ENCODE results near the gene UBN2. TPM values are rescaled to one million over a fixed set of nuclear protein-coding genes. Genes with fewer than 3 reads are reported as not detected.

The UBN2 gene
- total RNA-seq, 4 donors from 2014 or later: 21.7 to 34.1 (median 22.5) TPM

DNA sequence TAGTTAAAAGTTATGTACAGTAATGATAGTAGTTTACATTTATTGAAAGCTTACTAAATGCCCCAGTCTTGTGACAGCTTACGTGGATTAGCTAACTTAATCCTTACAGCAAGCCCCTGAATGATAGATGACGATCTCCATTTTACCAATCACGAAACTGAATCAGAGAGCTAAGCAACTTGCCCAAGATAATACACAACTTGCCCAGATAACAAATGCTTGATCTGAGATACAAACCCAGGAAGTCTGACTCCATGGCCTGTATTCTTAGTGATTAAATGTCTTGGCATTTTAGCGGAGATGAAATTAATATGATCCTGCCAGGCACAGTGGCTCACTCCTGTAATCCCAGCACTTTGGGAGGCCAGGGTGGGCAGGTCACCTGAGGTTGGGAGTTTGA, 63.2 kb downstream of the UBN2 start:
- H3K4me3 ChIP-seq (ENCODE audit: low read depth, poor library complexity, severe bottlenecking): no peak overlapping the region
- 91% methylated on average over 4 of the region's 4 CpGs for WGBS, 2 donors
- TF ChIP-seq, protein P1, sequence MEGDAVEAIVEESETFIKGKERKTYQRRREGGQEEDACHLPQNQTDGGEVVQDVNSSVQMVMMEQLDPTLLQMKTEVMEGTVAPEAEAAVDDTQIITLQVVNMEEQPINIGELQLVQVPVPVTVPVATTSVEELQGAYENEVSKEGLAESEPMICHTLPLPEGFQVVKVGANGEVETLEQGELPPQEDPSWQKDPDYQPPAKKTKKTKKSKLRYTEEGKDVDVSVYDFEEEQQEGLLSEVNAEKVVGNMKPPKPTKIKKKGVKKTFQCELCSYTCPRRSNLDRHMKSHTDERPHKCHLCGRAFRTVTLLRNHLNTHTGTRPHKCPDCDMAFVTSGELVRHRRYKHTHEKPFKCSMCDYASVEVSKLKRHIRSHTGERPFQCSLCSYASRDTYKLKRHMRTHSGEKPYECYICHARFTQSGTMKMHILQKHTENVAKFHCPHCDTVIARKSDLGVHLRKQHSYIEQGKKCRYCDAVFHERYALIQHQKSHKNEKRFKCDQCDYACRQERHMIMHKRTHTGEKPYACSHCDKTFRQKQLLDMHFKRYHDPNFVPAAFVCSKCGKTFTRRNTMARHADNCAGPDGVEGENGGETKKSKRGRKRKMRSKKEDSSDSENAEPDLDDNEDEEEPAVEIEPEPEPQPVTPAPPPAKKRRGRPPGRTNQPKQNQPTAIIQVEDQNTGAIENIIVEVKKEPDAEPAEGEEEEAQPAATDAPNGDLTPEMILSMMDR (IDR thresholded peaks at IDR 0.05): no peak
- no peak for TF ChIP-seq POLR2A (IDR thresholded peaks at IDR 0.05)
- DNase-seq (ENCODE audit: low spot score in 2 of 2): no peak
- intact Hi-C loops (cut with DNase I; ENCODE audit: low total_unique reads): no loop called here

DNA sequence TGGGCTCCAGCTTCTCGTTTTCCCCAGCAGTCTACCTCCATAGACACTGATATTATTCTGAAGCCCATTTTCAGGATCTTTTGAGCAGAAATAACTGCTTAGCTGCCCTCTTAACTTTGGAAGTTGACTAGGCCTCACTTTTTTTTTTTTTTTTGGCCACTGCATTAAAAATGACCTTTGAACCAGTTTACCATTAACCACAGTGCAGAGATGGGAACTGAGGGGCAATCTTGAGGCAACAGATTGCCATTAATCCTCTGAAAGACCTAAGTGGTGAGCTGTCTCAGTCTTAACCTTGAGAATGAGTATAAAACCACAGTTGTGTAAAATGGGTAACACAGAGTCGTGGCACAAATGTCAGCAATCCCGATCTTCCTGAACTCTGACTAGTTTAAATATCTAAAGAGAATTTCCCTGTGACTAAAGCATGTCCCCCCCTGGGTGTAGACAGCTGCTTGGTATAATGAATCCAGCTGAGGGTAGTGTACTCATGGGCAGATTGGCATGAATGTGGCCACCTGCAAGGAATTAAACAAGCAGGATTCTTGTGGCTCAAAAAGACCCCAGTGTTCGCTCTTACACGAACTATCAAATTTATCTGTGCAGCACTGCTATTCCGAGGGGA, 64.0 kb downstream of the UBN2 start:
- TF ChIP-seq, protein P1 (IDR thresholded peaks at IDR 0.05): no peak
- TF ChIP-seq POLR2A (IDR thresholded peaks at IDR 0.05): no peak
- no peak overlapping the region for H3K4me3 ChIP-seq (ENCODE audit: low read depth, poor library complexity, severe bottlenecking)
- intact Hi-C loops (cut with DNase I; ENCODE audit: low total_unique reads): no loop called here
- DNase-seq (ENCODE audit: low spot score in 2 of 2): no peak
- WGBS, 2 donors: 88 to 95% methylated on average over 6 of the region's 6 CpGs

DNA sequence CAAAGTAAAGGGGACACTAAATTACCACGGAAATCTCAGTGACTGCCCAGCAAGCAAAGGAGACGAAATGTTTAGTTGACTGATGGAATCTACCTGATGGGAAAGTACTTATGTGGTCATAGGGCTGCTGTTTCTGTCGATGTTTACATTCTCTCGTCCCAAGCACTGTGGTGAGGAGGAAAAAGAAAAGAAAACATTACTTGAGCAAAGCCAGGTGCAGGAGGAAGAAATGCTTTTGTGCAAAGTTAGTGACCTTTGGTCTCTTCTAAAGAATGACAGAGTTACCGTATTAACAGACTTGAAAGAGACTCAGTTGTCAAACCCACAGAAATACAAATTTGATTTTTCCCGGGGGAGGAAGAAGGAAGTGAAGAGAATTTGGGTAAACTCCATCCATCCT, 66.8 kb downstream of the UBN2 start:
- H3K4me3 ChIP-seq (ENCODE audit: low read depth, poor library complexity, severe bottlenecking): no peak overlapping the region
- intact Hi-C loops (cut with DNase I; ENCODE audit: low total_unique reads): no loop called here
- DNase-seq (ENCODE audit: low spot score in 2 of 2): no peak
- WGBS, 2 donors: 83% methylated on average over 6 of the region's 6 CpGs
- no peak for TF ChIP-seq POLR2A (IDR thresholded peaks at IDR 0.05)
- TF ChIP-seq, protein P1 (IDR thresholded peaks at IDR 0.05): no peak

DNA sequence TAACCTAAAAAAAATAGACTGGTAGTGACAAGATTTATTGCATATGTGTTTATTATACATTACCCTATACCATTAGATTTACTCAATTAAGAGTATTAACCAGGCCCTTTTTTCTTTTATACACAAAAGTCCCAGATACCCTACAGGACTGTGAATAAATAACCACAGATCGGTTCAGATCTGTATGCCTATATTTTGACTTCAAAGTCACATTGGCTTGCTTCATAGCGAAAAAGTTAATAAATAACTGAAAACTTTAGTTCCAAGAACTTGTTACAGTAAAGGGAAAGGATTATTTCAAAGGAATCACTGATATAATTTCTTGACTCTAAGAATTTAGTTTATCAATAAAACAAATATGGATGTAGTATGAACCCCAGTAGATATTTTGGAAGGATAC, 68.3 kb downstream of the UBN2 start:
- 95 to 100% methylated on average over 2 of the region's 2 CpGs for WGBS, 2 donors
- TF ChIP-seq, protein P1 (IDR thresholded peaks at IDR 0.05): no peak
- TF ChIP-seq POLR2A (IDR thresholded peaks at IDR 0.05): no peak

DNA sequence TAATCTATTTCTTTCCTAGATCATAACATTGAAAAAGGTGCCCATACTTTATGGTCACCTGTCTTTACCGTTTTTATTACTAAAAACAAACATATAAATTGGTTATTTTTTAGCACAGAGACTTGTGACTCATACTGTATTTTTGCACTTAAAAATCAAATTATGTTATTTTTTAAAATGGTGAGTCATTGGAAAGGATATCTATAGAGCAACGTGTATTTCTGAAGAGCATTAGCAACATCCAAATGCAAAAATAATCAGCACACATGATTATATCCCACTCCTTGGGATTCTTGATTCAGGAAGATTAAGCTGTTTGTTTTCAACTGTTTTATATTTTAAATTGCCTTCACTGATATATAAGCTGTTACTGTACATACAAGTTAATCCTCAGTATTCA, 69.4 kb downstream of the UBN2 start:
- intact Hi-C loops (cut with DNase I; ENCODE audit: low total_unique reads): no loop called here
- WGBS, 2 donors: 87 to 89% methylated on average over 2 of the region's 2 CpGs
- DNase-seq (ENCODE audit: low spot score in 2 of 2): no peak
- TF ChIP-seq POLR2A (IDR thresholded peaks at IDR 0.05): no peak
- TF ChIP-seq, protein P1 (IDR thresholded peaks at IDR 0.05): no peak
- no peak overlapping the region for H3K4me3 ChIP-seq (ENCODE audit: low read depth, poor library complexity, severe bottlenecking)

More for the DNA sequence above, 68.3 kb downstream of the UBN2 start:
- DNase-seq (ENCODE audit: low spot score in 2 of 2): no peak
- H3K4me3 ChIP-seq (ENCODE audit: low read depth, poor library complexity, severe bottlenecking): no peak overlapping the region
- intact Hi-C loops (cut with DNase I; ENCODE audit: low total_unique reads): no loop called here

DNA sequence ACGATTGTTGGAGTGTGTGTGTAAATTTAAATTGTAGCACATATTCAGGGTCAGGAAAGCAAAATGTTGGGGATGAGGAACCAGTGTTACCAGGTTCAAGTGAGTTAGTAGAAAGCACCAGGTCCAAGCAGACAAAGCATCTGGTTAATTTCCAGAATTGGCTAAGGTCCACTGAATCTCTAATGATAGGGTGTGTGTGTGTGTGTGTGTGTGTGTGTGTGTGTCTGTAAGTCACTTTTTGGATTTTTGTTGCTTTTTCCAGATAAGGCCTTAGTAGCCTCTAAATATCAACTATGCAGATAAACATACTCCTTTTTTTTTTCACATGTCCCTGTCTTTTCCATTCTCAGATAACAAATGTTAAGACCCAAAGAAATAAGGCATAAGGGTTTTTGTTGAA, 73.5 kb downstream of the UBN2 start:
- 85 to 91% methylated on average over 1 of the region's 1 CpG for WGBS, 2 donors
- no peak overlapping the region for H3K4me3 ChIP-seq (ENCODE audit: low read depth, poor library complexity, severe bottlenecking)
- no peak for DNase-seq (ENCODE audit: low spot score in 2 of 2)
- TF ChIP-seq, protein P1 (IDR thresholded peaks at IDR 0.05): no peak
- no peak for TF ChIP-seq POLR2A (IDR thresholded peaks at IDR 0.05)
- intact Hi-C loops (cut with DNase I; ENCODE audit: low total_unique reads): no loop called here

Measured in lower leg skin (tissue), 4 donors.